ENCODE results near the gene MMP20. TPM values are rescaled to one million over a fixed set of nuclear protein-coding genes. Genes with fewer than 3 reads are reported as not detected.
A peak's percentile ranks its signal among the peaks of the same experiment; 100 is the strongest.

The MMP20 gene
- total and polyA plus RNA-seq, 4 donors = not detected

DNA sequence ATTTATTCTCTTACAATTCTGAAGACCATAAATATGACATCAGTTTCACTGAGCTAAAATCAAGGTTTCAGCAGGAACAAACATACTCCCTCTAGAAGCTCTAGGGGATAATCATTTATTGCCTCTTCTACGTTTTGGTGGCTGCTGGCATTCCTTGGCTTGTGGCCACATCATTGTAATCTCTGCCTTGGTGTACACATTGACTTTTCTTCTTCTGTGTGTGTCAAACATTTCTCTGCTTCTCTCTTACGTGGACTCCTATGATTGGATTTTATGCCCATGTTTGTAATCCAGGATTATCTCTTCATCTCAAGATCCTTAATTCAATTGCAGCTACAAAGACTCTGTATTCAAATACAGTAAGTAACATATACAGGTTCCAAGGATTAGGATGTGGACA, 30.4 kb upstream of the MMP20 start:
- DNase-seq (no peak), ATAC-seq (ENCODE audit: insufficient read depth, low FRiP score) (no peak)
- Histone ChIP-seq H3K4me1 (ENCODE audit: control insufficient read depth in 5 of 5, insufficient read depth in 5 of 5, low read length in 5 of 5) (no peaks in the 10 kb centered on the region), H3K9me3 (ENCODE audit: control insufficient read depth in 4 of 4, insufficient read depth in 3 of 4, low read length in 3 of 4) (peaks cover 0 to 3% (median 0%) of the 10 kb centered on the region in 4 donors), H3K4me3 (no peak overlapping the region), H3K9ac (ENCODE audit: insufficient read depth in 1 of 2, low read length in 2 of 2) (no peak overlapping the region), H3K27ac (ENCODE audit: low read depth in 1 of 2, low read length in 1 of 2) (no peak overlapping the region), H3K27me3 (ENCODE audit: control insufficient read depth in 3 of 3, insufficient read depth in 3 of 3, low read length in 2 of 3) (no peaks in the 10 kb centered on the region), H3K36me3 (ENCODE audit: control insufficient read depth in 4 of 4, insufficient read depth in 4 of 4, low read length in 4 of 4) (no peaks in the 10 kb centered on the region)
- TF ChIP-seq, protein P1, sequence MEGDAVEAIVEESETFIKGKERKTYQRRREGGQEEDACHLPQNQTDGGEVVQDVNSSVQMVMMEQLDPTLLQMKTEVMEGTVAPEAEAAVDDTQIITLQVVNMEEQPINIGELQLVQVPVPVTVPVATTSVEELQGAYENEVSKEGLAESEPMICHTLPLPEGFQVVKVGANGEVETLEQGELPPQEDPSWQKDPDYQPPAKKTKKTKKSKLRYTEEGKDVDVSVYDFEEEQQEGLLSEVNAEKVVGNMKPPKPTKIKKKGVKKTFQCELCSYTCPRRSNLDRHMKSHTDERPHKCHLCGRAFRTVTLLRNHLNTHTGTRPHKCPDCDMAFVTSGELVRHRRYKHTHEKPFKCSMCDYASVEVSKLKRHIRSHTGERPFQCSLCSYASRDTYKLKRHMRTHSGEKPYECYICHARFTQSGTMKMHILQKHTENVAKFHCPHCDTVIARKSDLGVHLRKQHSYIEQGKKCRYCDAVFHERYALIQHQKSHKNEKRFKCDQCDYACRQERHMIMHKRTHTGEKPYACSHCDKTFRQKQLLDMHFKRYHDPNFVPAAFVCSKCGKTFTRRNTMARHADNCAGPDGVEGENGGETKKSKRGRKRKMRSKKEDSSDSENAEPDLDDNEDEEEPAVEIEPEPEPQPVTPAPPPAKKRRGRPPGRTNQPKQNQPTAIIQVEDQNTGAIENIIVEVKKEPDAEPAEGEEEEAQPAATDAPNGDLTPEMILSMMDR (IDR thresholded peaks at IDR 0.05; ENCODE audit: control extremely low read depth, extremely low read depth) = no peak
- 75 to 86% methylated on average over 2 of the region's 2 CpGs for WGBS, 2 donors

DNA sequence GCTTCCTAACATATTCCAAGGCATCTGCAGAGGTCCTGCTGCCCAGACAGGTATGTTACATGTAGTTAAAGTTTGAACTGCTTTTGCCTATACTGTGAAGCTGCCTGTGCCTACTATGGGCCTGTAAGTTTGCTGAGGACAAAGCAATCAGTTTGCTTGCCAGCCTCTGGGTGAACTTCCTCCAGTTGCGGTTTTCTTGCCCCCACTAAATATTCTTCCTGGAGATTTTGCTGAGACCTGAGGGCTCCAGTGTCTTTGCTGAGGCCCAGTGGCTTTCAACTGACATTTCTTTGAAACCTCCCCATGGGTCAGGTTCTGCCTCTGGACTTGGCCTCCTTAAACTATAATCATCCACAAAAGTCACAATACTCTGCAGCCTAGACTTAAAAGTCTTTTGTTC, 29.6 kb upstream of the MMP20 start:
- no peak for ATAC-seq (ENCODE audit: insufficient read depth, low FRiP score)
- TF ChIP-seq, protein P1 (IDR thresholded peaks at IDR 0.05; ENCODE audit: control extremely low read depth, extremely low read depth) = no peak

DNA sequence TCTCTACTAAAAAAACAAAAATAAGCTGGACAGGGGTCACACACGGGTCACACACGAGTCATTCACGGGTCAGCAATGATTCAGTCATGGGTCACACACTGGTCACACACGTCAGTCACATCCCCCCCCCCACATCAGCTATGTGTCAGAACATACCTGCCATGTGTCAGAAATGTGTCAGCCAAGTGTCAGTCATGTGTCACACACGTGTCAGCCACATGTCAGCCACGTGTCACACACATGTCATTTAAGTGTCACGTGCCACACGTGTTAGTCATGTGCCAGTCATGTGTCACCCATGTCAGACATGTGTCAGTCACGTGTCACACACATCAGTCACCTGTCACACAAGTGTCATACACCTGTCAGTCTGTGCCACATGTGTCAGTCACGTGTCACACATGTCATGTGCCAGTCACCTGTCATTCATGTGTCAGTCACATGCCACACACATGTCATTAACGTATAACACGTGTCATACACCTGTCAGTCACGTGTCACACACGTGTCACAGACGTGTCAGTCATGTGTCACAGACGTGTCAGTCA, 28.7 kb upstream of the MMP20 start:
- Histone ChIP-seq H3K4me3 (no peak overlapping the region), H3K36me3 (ENCODE audit: control insufficient read depth in 4 of 4, insufficient read depth in 4 of 4, low read length in 4 of 4) (no peaks in the 10 kb centered on the region), H3K27ac (ENCODE audit: low read depth in 1 of 2, low read length in 1 of 2) (no peak overlapping the region), H3K9me3 (ENCODE audit: control insufficient read depth in 4 of 4, insufficient read depth in 3 of 4, low read length in 3 of 4) (peaks cover 0 to 3% (median 0%) of the 10 kb centered on the region in 4 donors), H3K27me3 (ENCODE audit: control insufficient read depth in 3 of 3, insufficient read depth in 3 of 3, low read length in 2 of 3) (no peaks in the 10 kb centered on the region), H3K4me1 (ENCODE audit: control insufficient read depth in 5 of 5, insufficient read depth in 5 of 5, low read length in 5 of 5) (no peaks in the 10 kb centered on the region), H3K9ac (ENCODE audit: insufficient read depth in 1 of 2, low read length in 2 of 2) (no peak overlapping the region)
- TF ChIP-seq, protein P1 (IDR thresholded peaks at IDR 0.05; ENCODE audit: control extremely low read depth, extremely low read depth) = no peak
- ATAC-seq (ENCODE audit: insufficient read depth, low FRiP score) = no peak
- 94% methylated on average over 16 of the region's 16 CpGs for WGBS, 2 donors
- DNase-seq = peak in 1 of 3 donors; percentile 4

More for the DNA sequence above, 29.6 kb upstream of the MMP20 start:
- H3K27ac ChIP-seq (ENCODE audit: low read depth in 1 of 2, low read length in 1 of 2) = no peak overlapping the region
- H3K4me3 ChIP-seq = no peak overlapping the region
- DNase-seq = no peak
- H3K27me3 ChIP-seq (ENCODE audit: control insufficient read depth in 3 of 3, insufficient read depth in 3 of 3, low read length in 2 of 3) = no peaks in the 10 kb centered on the region
- 87% methylated on average over 1 of the region's 1 CpG for WGBS, 2 donors
- no peak overlapping the region for H3K9ac ChIP-seq (ENCODE audit: insufficient read depth in 1 of 2, low read length in 2 of 2)
- H3K36me3 ChIP-seq (ENCODE audit: control insufficient read depth in 4 of 4, insufficient read depth in 4 of 4, low read length in 4 of 4) = no peaks in the 10 kb centered on the region
- H3K4me1 ChIP-seq (ENCODE audit: control insufficient read depth in 5 of 5, insufficient read depth in 5 of 5, low read length in 5 of 5) = no peaks in the 10 kb centered on the region
- H3K9me3 ChIP-seq (ENCODE audit: control insufficient read depth in 4 of 4, insufficient read depth in 3 of 4, low read length in 3 of 4) = peaks cover 0 to 3% (median 0%) of the 10 kb centered on the region in 4 donors

DNA sequence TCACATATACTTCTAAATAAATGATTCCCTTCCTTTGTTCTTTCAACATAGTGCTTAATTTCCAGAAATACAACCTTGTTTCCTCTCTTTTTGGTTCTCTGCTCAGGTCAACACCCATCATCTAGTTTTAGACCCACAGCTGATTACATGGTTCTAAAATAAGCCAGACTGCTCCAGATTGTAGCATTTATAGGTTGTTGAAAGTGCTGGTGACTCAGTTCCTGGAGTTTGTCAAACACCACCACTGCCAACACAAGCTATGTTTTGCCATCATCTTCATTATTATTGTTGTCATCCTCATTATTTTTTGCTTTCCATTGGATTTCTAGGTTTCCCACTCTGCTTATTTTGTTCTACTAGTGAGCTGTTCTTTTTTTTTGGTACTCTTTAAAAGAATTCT, 22.3 kb upstream of the MMP20 start:
- H3K9me3 ChIP-seq (ENCODE audit: control insufficient read depth in 4 of 4, insufficient read depth in 3 of 4, low read length in 3 of 4) = no peaks in the 10 kb centered on the region
- DNase-seq (no peak), ATAC-seq (ENCODE audit: insufficient read depth, low FRiP score) (no peak)
- TF ChIP-seq, protein P1 (IDR thresholded peaks at IDR 0.05; ENCODE audit: control extremely low read depth, extremely low read depth) = no peak
- no peaks in the 10 kb centered on the region for H3K36me3 ChIP-seq (ENCODE audit: control insufficient read depth in 4 of 4, insufficient read depth in 4 of 4, low read length in 4 of 4)
- H3K27me3 ChIP-seq (ENCODE audit: control insufficient read depth in 3 of 3, insufficient read depth in 3 of 3, low read length in 2 of 3) = no peaks in the 10 kb centered on the region
- no peak overlapping the region for H3K9ac ChIP-seq (ENCODE audit: insufficient read depth in 1 of 2, low read length in 2 of 2)
- no peak overlapping the region for H3K27ac ChIP-seq (ENCODE audit: low read depth in 1 of 2, low read length in 1 of 2)
- no peak overlapping the region for H3K4me3 ChIP-seq
- no peaks in the 10 kb centered on the region for H3K4me1 ChIP-seq (ENCODE audit: control insufficient read depth in 5 of 5, insufficient read depth in 5 of 5, low read length in 5 of 5)
